Measurements from ENCODE around the gene WNT2.
A peak's percentile ranks its signal among the peaks of the same experiment; 100 is the strongest.

Gene WNT2

GRCh38 chr7:117322741-117323304 lies at the start of gene WNT2:
Gene WNT2 (minus strand): TSS chr7:117323058. CDS start chr7:117322989, 69 bp downstream.
- peak; percentile 72 for DNase-seq

- no peak for DNase-seq
These were observed 49.2 kb upstream of the WNT2 start for GRCh38 chr7:117372073-117372472.

- DNase-seq = no peak
These were observed 41.7 kb upstream of the WNT2 start for GRCh38 chr7:117364339-117365080.

GRCh38 chr7:117362294-117362888 lies 39.5 kb upstream of the WNT2 start:
- DNase-seq = no peak

GRCh38 chr7:117350027-117350426 lies 27.2 kb upstream of the WNT2 start:
- DNase-seq = no peak

GRCh38 chr7:117349570-117349969 lies 26.7 kb upstream of the WNT2 start:
- DNase-seq = no peak

DNA sequence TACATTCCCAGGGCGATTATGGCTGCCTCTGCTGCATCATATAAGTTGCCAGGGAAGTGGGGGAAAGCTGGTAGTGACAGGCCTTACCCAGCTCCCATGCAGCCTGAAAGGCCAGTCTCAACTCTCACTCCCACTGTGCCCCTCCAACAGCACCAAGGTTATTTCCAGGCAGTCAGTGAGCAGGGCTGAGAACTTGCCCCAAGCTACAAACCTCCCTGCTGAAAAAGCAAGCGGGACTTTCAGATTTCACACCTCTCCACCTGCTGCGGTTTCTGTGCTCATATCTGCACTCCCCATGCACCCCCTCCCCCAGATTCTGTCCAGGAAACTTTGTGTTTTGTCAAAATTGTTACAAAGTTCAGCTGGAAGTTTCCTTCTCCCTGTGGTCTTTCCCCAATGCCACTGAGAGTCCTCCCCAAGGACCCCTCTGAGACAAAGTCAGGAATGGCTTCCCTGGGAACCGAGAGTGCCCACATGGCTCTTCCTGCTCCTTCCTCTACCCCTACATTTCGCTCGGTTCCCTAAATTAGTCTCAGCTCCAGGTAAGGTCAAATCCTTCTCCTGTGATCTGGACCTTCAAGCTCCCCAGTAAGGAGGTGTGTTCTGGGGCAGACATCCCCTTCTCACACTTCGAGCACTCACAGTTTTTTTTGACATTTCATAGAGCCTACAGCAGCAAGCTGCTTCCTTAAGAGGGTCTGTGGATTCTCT lies 25.3 kb upstream of the WNT2 start:
- no peak for DNase-seq

DNA sequence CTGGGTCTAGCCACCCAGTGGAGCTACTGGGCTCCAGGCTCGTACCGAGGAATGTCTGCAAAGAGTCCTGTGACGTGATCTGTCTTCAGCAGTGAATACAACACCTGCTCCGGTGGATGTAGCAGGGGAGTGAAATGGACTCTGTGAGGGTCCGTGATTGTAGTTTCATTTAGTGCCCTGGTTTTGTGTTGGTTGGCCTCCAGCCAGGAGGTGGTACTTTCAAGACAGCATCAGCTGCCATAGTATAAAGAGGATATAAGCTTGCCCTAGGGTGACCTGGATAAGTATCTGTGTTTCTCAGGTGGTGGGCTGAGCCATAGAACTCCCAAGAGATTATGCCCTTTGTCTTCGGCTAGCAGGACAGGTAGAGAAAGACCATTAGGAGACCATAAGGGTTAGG lies 24.6 kb upstream of the WNT2 start:
- no peak for DNase-seq

GRCh38 chr7:117346161-117346560 lies 23.3 kb upstream of the WNT2 start:
- DNase-seq = no peak

- no peak for DNase-seq
These were observed 15.2 kb upstream of the WNT2 start for GRCh38 chr7:117338020-117338419.

DNA sequence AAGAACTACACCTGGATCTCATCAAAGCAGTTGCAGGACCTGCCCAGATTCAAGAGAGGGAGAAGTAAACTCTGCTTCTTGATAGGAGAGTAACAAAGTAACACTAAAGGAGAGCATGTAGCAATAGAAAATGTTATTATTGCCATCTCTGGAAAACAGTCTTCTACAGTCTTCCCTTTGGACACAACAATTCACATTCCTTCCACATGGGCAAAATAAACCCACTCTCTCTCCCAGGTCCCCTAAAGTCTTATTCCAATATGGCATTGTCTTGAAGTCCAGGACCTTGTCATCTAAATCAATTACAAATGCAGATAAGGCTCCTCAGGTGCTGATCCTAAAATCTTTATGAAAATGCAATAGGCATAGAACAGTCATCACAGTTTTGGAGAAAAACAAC lies 10.3 kb upstream of the WNT2 start:
- DNase-seq = no peak

GRCh38 chr7:117332031-117332430 lies 9.2 kb upstream of the WNT2 start:
- no peak for DNase-seq

GRCh38 chr7:117325836-117326235 lies 3.0 kb upstream of the WNT2 start:
- no peak for DNase-seq

DNA sequence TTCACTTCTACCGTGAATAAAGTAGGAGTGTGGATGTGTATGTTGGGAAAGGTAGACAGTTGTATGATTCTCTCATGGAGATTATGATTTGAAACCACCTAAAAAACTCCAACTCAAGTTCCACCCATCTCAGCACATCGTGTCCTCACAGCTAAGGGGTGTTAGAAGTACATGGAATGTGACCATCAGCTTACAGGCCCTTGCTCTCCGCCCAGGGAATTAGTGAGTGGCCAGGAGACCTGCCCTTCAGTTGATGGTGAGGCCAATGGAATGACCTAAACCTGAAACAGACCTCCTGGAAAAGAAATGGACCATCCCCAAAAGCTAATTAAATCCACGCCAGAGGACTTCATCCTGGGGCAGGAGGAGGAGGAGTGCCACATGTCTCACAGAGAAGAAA lies 2.1 kb upstream of the WNT2 start:
- no peak for DNase-seq

DNA sequence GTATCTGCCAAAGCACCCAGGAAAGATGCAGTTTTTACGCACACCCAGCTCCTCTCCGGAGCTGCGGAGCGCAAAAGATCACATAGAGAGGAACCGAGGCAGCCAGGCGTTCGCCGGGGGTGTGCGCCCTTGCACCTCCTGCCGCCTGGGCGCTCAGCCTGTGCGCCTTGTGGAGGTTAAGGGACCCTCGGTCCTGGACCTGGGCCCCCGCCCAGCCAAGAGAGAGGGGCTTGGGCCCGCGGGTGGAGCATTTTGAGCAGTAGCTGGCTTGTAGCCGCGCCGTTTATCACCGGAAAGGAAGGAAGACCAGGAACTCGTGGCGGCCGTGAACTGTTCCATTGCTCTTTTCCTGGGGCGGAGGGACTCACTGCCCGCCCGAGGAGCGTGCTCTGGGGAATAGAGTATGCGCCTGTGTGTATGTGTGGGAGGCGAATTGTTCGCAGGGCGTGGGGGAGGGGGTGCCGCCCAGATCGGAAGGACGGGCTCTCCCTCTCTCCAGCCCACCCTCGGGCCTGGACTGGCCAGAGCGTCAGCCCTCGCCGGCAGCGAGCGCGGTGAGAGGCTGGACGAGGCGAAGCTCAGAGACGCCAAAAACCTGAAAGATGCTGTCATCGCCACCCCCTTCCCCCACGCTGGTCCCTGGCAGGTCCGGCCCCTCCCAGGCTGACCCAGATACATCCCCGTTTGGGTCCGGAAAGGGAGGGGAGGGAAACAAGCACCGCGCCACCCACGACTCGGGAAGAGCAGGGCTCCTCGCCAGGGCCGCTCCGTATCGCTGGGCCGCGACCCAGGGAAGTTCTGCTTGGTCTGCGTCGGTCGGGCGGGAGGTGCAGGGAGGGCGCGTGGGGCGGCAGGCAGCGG lies 1.2 kb upstream of the WNT2 start:
- peak; percentile 84 for DNase-seq

- DNase-seq = peak; percentile 77
These were observed 520 bp upstream of the WNT2 start for GRCh38 chr7:117323305-117323850.

GRCh38 chr7:117320523-117320922 lies 2.3 kb downstream of the WNT2 start:
- no peak for DNase-seq

DNA sequence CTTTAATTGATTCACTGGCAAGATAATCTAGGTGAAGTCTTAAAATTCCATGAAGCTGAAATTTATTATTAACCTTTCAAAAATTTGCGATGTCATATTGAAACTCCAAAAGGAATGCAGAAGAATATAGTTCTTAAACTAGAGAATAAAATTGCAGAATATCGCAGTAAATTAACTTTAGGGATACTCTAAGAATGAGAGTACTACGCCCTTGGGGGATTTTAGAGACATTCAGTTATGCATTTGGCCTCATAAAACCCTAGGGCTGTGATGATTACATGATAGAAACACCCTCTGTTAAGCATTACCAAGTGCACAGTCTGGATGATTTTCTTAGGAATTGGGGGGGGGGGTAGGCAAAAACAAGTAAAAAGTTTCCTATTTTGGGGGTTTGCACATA lies 3.7 kb downstream of the WNT2 start:
- no peak for DNase-seq

GRCh38 chr7:117313582-117313981 lies 9.3 kb downstream of the WNT2 start:
- no peak for DNase-seq

GRCh38 chr7:117312593-117313580 lies 10.0 kb downstream of the WNT2 start:
- DNase-seq = no peak

DNA sequence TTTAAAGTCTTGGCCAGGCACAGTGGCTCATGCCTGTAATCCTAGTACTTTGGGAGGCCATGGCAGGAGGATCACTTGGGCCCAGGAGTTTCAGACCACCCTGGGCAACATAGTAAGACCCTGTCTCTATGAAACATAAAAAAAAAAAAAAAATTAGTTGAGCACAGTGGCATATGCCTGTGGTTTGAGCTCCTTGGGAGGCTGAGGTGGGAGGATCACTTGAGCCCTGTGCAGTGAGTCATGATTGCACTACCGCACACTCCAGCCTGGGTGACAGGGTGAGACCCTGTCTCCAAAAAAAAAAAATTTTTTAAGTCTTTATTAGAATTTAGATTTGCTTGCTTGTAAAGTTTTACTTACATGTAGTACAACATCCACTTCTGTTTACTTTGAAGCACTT lies 14.0 kb downstream of the WNT2 start:
- no peak for DNase-seq

All from retina (tissue), 1 donor.